PFSK-1 (cell line): ENCODE data around the gene NFIX.

Source experiments
- FOXP2 ChIP-seq: optimal IDR thresholded peaks from 2 replicates; pipeline ENCODE3; 2011; ENCODE audit warnings: borderline replicate concordance, control low read depth, inconsistent platforms; ENCODE audit not compliant: insufficient read depth; ENCODE audit errors: extremely low read length, extremely low read depth
- POLR2AphosphoS5 ChIP-seq: IDR thresholded peaks from 2 replicates; pipeline ENCODE4 v1.6.1; 2012; ENCODE audit warnings: low read depth, mild to moderate bottlenecking, control low read depth, low read length, moderate library complexity
- SIN3A ChIP-seq: IDR thresholded peaks from 2 replicates; pipeline ENCODE4 v1.6.1; 2012; ENCODE audit warnings: mild to moderate bottlenecking, low read length, moderate library complexity, borderline replicate concordance; ENCODE audit not compliant: insufficient read depth
- TAF1 ChIP-seq: IDR thresholded peaks from 2 replicates; pipeline ENCODE4 v1.6.1; 2012; ENCODE audit warnings: low read length, control low read depth, borderline replicate concordance; ENCODE audit not compliant: insufficient read depth
- TF ChIP-seq, protein P1 (sequence below), 2 experiments: IDR thresholded peaks; 2 replicates each; pipeline versions ENCODE4 v1.6.1 to v1.8.0; 2011 to 2012; ENCODE audit warnings: low read depth in 2 of 2, low read length in 2 of 2, control low read depth in 1 of 2, inconsistent platforms in 1 of 2, mild to moderate bottlenecking in 1 of 2, moderate library complexity in 1 of 2; ENCODE audit not compliant: insufficient read depth in 1 of 2

Gene NFIX

DNA sequence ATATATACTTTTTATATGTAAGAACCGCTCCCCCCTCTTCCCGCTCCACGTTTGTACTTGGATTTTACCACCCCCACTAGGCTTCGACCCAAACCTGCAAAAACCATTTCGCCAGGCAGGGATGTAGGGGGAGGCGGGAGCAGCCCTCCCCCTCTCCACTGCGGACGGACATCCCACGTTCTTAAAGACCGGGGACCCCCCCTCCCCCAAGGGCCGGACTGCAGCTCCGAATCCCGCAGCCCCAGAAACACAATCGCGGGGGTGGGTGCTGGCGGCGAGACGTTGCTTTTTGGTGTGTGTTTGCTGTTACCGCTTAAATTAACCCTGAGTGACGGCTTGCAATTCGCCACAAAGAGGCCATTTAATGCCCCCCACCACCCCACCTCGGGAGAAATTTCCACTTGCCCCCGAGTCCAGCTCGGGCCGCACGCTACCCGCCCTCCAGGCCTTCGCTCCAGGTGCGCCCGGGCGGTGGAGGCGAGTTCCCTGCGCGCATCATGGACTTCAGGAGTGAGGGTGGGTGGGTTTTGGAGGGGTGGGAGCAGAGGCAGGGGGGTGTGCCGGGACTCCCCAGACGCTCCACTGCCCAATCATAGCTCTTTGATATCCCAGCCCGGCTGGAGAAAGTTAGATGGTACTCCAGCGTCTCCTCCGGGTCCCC is 15.8 kb downstream of the NFIX start:
- no peak for TF ChIP-seq SIN3A
- TF ChIP-seq, protein P1, sequence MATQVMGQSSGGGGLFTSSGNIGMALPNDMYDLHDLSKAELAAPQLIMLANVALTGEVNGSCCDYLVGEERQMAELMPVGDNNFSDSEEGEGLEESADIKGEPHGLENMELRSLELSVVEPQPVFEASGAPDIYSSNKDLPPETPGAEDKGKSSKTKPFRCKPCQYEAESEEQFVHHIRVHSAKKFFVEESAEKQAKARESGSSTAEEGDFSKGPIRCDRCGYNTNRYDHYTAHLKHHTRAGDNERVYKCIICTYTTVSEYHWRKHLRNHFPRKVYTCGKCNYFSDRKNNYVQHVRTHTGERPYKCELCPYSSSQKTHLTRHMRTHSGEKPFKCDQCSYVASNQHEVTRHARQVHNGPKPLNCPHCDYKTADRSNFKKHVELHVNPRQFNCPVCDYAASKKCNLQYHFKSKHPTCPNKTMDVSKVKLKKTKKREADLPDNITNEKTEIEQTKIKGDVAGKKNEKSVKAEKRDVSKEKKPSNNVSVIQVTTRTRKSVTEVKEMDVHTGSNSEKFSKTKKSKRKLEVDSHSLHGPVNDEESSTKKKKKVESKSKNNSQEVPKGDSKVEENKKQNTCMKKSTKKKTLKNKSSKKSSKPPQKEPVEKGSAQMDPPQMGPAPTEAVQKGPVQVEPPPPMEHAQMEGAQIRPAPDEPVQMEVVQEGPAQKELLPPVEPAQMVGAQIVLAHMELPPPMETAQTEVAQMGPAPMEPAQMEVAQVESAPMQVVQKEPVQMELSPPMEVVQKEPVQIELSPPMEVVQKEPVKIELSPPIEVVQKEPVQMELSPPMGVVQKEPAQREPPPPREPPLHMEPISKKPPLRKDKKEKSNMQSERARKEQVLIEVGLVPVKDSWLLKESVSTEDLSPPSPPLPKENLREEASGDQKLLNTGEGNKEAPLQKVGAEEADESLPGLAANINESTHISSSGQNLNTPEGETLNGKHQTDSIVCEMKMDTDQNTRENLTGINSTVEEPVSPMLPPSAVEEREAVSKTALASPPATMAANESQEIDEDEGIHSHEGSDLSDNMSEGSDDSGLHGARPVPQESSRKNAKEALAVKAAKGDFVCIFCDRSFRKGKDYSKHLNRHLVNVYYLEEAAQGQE (IDR thresholded peaks at IDR 0.05; ENCODE audit: insufficient read depth in 1 of 2, low read depth in 2 of 2, low read length in 2 of 2): no peak
- TF ChIP-seq TAF1: no peak
- no peak for TF ChIP-seq FOXP2
- no peak for TF ChIP-seq POLR2AphosphoS5

DNA sequence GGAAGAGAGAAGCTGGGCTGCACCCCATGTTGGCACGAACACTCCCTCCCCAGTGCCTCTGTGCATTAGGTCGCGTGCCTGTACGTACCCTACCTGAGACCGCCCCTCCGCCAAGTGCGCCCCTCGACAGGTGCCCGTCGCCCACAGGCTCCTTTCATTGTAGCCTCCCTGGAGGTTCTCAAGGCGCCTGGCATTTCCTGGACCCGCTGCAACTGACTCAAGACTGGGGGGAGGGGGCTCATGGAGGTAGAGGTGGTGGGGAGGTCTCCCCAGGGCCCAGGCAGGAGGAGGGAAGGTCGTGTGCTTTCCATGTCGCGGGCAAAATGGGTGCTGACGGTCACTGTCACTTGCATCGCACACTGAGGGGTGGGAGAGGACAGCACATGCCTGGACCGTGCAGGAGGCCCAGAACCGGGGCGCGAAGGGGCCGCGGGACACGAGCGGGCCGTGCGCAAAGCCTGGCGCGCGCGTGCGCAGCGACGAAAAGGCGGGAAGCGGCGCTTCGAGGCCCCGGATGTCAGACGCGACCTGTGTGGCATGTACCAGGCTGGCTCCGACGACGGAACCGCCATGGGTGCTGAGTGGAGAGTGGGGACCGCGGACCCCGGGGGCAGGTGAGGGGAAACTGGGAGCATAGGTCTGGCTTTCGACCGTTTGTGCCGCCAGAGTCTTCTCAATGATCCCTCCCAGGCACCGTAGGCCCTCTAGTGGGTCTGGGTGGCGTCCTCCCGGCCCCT is 16.5 kb downstream of the NFIX start:
- TF ChIP-seq TAF1: no peak
- no peak for TF ChIP-seq POLR2AphosphoS5
- no peak for TF ChIP-seq SIN3A
- no peak for TF ChIP-seq FOXP2
- TF ChIP-seq, protein P1 (IDR thresholded peaks at IDR 0.05; ENCODE audit: insufficient read depth in 1 of 2, low read depth in 2 of 2, low read length in 2 of 2): no peak

DNA sequence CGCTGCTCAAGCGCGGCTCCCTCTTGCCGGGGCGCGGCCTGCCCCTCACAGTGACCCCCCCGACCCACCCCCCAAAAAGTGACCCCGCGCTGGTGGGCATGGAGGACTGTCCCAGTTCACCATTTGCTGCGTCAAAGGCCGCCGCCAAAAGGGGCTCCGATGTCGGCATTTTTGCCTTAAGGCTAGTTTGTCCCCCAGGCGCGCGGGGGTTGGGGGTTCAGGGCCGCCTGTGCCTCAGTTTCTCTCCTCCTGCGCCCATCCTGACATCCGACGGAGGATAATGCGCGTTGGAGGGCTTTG is 17.1 kb downstream of the NFIX start:
- TF ChIP-seq FOXP2: no peak
- no peak for TF ChIP-seq POLR2AphosphoS5
- TF ChIP-seq, protein P1 (IDR thresholded peaks at IDR 0.05; ENCODE audit: insufficient read depth in 1 of 2, low read depth in 2 of 2, low read length in 2 of 2): no peak
- no peak for TF ChIP-seq TAF1
- no peak for TF ChIP-seq SIN3A

DNA sequence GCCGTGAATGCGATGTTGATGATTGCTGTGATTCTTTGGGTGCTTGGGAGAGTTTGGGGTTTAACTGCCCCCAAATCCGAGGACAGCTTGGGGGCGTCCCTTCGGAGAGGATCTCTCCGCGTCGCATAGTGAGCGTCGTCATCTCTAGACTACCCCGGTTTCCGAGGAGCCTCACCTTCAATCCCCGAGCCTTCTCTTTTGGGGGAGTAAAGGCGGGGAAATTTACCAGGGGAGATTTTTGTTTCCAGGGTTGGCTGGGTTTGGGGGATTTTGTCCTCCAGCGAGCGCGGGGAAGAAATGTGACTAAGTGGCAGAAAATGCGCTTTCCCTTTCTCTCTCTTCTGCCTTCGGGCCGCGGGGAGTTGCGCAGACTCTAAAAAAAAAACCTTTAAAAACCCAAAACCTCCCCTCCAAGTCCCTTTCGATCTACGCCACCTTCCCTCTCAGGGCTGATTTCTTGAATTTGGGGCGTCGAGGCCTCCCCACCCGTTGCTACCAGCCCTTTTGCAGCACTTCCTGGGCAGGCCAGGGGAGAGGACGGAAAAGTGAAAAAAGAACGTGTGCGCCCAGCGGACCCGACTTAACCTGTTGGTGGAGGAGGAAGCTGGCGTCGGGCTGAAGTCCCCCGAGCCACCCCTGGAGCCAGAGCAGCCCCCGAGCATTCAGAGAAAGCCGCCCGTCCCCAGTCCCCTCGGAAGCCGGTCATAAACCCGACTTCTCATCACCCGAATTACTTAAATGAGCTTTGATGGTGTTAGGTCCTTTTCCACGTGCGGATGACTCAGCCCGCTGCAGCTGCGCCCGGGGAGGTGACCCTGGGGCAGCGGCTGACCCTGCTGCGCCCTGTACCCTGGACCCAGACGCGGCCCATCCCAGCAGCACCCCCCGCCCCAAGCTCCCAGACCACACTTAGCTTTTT is 17.7 kb downstream of the NFIX start:
- TF ChIP-seq SIN3A: no peak
- TF ChIP-seq, protein P1 (IDR thresholded peaks at IDR 0.05; ENCODE audit: insufficient read depth in 1 of 2, low read depth in 2 of 2, low read length in 2 of 2): no peak
- no peak for TF ChIP-seq POLR2AphosphoS5
- TF ChIP-seq TAF1: no peak
- TF ChIP-seq FOXP2: no peak
